Kidney (tissue), 14 donors: ENCODE measurements around the gene ISLR. TPM values are rescaled to one million over a fixed set of nuclear protein-coding genes. Genes with fewer than 3 reads are reported as not detected.

ENCODE experiments used
- DNase-seq, 5 donors: peaks; one replicate each; pipeline ENCODE4 v3.0.0-alpha.2; 2013 to 2020
- FAIRE-seq: peaks from 2 replicates; lab custom pipeline; 2012; peaks lifted over from hg19 to GRCh38; lab: Jason Lieb, UNC
- H3K27ac ChIP-seq, 2 donors: one replicate each; pipeline ENCODE4 v1.7.0; 2013; ENCODE audit warnings: low read depth in 2 of 2, low read length in 2 of 2, inconsistent platforms in 1 of 2
- H3K27me3 ChIP-seq: one replicate; pipeline ENCODE4 v1.7.1; 2013; ENCODE audit warnings: low read length, inconsistent platforms; ENCODE audit not compliant: control insufficient read depth, insufficient read depth
- H3K36me3 ChIP-seq, 3 donors: one replicate each; pipeline versions ENCODE4 v1.7.0 to v1.7.1; 2013; ENCODE audit warnings: low read length in 3 of 3, control low read depth in 1 of 3, inconsistent platforms in 1 of 3; ENCODE audit not compliant: insufficient read depth in 3 of 3, control insufficient read depth in 2 of 3
- H3K4me1 ChIP-seq, 3 donors: one replicate each; pipeline versions ENCODE4 v1.7.0 to v1.7.1; 2013; ENCODE audit warnings: low read length in 3 of 3, inconsistent platforms in 1 of 3, low read depth in 1 of 3; ENCODE audit not compliant: control insufficient read depth in 2 of 3, insufficient read depth in 2 of 3
- H3K4me3 ChIP-seq, 3 donors: one replicate each; pipeline versions ENCODE4 v1.7.0 to v1.8.1; 2013; ENCODE audit warnings: low read length in 3 of 3, control low read depth in 1 of 3, inconsistent platforms in 1 of 3
- H3K9ac ChIP-seq, 3 donors: one replicate each; pipeline versions ENCODE4 v1.7.0 to v1.7.1; 2013; ENCODE audit warnings: low read length in 3 of 3, control low read depth in 1 of 3, inconsistent platforms in 1 of 3
- H3K9me3 ChIP-seq, 3 donors: one replicate each; pipeline versions ENCODE4 v1.7.0 to v1.7.1; 2013; ENCODE audit warnings: low read length in 3 of 3, control low read depth in 1 of 3, inconsistent platforms in 1 of 3; ENCODE audit not compliant: control insufficient read depth in 2 of 3, insufficient read depth in 1 of 3
- CTCF ChIP-seq: IDR thresholded peaks from 3 replicates; pipeline ENCODE4 v1.5.1; 2012; ENCODE audit warnings: mild to moderate bottlenecking, moderate library complexity, borderline replicate concordance; ENCODE audit not compliant: insufficient read depth; ENCODE audit errors: extremely low read depth
- intact Hi-C: fragments of 100-400 bp; cut with DNase I; formaldehyde crosslinking; loops from one replicate; pipeline ENCODE4 v1.11.1; 2022
- polyA plus RNA-seq: library from polyadenylated mRNA; stranded (reverse); fragments of 350-450 nt; fragmentation: Illumina TruSeq; extraction: RNeasy Lipid Tissue Mini Kit (QIAGEN cat#74804); gene quantifications from one replicate; pipeline ENCODE4 v1.2.3, GENCODE V29; 2014; ENCODE audit warnings: low read depth, low replicate concordance; ENCODE audit not compliant: insufficient read depth
- total RNA-seq: library from RNA; stranded (reverse); fragmentation: NEBNext Ultra II Directional; extraction: Animal tissue kit (Norgen Biotek cat#: 25700); gene quantifications from one replicate; pipeline ENCODE4 v1.2.1, GENCODE V29; 2021
- donor health status: control.
- donor health status: control.
- donor health status: control.
- donor health status: control.
- donor health status: control.
- donor health status: DM: yes; HTN: yes; CAD: no.
- donor health status: Normal renal cell carcinoma (clear cell type).

ISLR gene
- total and polyA plus RNA-seq, 2 donors from 2014 or later, result 18.8 to 30.2 TPM

DNA sequence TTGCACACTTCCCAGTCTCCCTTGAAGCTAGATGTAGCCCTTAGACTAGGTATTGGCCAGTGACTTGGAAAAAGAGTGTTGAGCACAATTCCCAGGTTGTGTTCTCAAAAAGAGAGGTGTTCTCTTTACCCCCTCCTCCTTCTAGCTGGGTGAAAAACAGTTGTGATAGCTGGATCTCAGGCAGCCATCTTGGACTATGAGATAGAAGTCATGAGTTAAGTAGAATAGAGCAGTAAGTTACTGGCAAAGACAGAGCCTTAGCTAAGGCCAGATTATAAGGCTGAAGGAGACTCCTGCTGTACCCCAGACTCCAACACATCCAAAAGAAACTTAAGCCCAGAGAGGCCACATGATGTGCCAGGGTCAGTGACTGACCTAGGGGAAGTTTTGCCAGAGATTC is 37.2 kb downstream of the ISLR start:
- FAIRE-seq, result no peak
- intact Hi-C loops, result no loop called here
- DNase-seq, result no peak
- Histone ChIP-seq H3K36me3 (no peaks in the 10 kb centered on the region), H3K27me3 (no peaks in the 10 kb centered on the region), H3K4me1 (peaks cover 11 to 14% (median 12%) of the 10 kb centered on the region in 3 donors), H3K4me3 (peak overlapping the region in 2 of 3 donors; percentile 3 to 43), H3K27ac (no peak overlapping the region), H3K9me3 (no peaks in the 10 kb centered on the region), H3K9ac (no peak overlapping the region)
- TF ChIP-seq CTCF, result no peak

- Histone ChIP-seq H3K4me3 (peak overlapping the region in 1 of 3 donors; percentile 33), H3K4me1 (peaks cover 2 to 10% (median 9%) of the 10 kb centered on the region in 3 donors), H3K27me3 (no peaks in the 10 kb centered on the region), H3K36me3 (no peaks in the 10 kb centered on the region), H3K9ac (no peak overlapping the region), H3K27ac (no peak overlapping the region), H3K9me3 (no peaks in the 10 kb centered on the region)
- no peak for FAIRE-seq
- DNase-seq, result no peak
- intact Hi-C loops, result no loop called here
- TF ChIP-seq CTCF, result no peak
Measured at GRCh38 chr15:74211656-74212055, 38.1 kb downstream of the ISLR start.

DNA sequence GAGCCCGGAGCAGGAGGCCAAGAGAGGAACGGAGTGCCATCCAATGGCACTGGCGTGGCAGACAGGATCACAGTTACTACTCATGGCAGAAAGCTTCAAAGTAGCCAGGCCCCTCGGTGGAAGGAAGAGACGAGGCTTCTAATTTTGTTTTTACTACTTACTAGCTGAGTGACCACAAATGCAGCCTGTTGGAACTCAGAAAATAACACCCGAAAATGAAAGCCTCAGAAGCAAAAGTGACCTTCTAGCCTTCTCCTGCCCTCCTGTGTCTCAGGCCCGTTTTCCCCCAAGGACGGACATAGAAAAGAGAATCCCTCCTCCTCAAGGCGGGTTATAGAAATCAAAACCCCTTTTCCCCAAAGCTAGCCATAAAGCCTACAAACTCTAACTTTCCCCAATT is 39.0 kb downstream of the ISLR start:
- Histone ChIP-seq H3K27ac (no peak overlapping the region), H3K4me1 (peaks cover 0 to 5% (median 4%) of the 10 kb centered on the region in 3 donors), H3K9ac (no peak overlapping the region), H3K27me3 (no peaks in the 10 kb centered on the region), H3K36me3 (no peaks in the 10 kb centered on the region), H3K4me3 (no peak overlapping the region), H3K9me3 (no peaks in the 10 kb centered on the region)
- TF ChIP-seq CTCF, result peak; percentile 2
- FAIRE-seq (no peak), DNase-seq (no peak)
- intact Hi-C loops, result no loop called here

DNA sequence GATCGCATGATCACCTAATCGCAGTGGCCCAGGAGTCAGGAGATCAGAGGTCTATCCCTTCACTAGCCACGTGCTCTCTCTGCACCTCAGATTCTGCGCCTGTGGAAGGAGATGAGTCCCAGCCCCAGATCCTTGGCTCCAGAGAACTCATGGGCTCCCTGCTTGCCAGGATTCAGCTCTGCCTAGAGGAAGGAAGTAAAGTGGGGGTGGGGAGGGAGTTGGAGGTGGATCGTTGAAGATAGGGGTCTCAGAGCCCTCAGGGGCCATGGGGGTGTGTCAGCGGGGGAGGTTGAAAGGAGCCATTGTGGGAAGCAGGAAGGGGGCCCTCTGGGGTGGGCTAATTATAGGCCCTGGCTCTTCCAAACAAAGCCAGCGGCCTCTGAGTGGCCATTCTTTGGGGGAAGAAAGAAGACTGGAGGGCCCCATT is 40.4 kb downstream of the ISLR start:
- no peak for TF ChIP-seq CTCF
- intact Hi-C loops, result no loop called here
- Histone ChIP-seq H3K36me3 (no peaks in the 10 kb centered on the region), H3K27ac (no peak overlapping the region), H3K9me3 (no peaks in the 10 kb centered on the region), H3K4me3 (no peak overlapping the region), H3K27me3 (no peaks in the 10 kb centered on the region), H3K9ac (no peak overlapping the region), H3K4me1 (peaks cover 0 to 4% (median 0%) of the 10 kb centered on the region in 3 donors)
- peak in 2 of 5 donors; percentile 41 to 74 for DNase-seq
- FAIRE-seq, result no peak
